Stimulated activated CD4-positive, alpha-beta T cell treated with anti-CD3 and anti-CD28 coated beads, Interleukin-2, amount 100 ng/mL, for 24 hours (primary cell): ENCODE measurements around the gene TMEM59.

Experiments used
- DNase-seq, 2 donors: peaks; one replicate each; pipeline ENCODE4 v3.0.0-alpha.2; 2020

The TMEM59 gene

DNA sequence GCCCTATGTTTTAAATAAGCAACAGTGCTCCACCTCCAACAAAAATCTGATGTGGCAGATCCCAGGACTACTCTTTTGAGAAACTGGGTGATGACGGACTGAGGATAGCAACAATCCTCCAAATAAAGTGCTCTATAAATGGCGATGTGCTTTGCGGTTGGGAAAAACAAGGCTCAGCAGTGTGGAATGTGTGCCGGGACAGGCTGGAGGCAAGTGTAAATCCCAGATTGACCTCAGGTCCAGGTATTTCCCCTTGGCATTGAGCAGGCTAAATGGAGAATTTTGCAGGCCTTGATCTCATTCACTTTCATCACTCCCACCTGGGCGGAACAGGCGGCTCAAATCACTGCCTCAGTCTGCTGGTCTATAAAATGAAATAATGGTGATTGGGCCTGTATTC is 71.8 kb downstream of the TMEM59 start:
- no peak for DNase-seq

DNA sequence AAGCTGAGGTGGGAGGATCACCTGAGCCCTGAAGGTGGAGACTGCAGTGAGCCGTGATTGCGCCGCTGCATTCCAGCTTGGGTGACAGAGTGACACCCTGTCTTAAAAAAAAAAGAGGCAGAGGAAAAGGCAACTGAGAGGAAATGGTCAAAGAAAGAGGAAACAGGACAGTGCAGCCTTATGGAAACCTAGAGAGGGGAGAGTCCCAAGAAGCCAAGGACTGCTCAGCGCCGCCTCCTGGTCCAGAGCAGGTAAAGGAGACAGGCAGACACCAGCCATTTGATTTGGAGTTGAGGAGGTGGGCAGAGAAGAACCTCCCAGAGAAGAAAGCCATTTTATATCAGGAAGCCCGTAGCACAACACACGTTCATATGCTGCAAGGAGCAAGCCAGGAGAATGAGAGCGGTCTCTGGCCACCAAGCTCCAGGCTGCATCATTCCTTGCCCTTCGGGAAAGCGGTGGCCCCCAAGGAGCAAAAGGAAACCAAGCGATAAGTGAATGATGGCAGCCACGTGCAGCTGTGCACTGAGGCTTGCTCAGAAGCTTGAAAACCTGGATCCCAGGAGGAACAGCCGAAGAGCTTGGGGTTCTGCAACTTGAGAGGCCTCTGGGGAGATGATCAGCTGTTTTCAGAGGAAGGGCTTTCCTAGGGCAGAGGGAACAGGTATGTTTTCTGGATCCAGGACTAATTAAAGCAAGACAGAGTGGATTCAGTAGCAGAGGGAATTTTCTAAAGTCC is 73.1 kb downstream of the TMEM59 start:
- DNase-seq: no peak
